Activated naive CD8-positive, alpha-beta T cell treated with anti-CD3 and anti-CD28 coated beads for 36 hours (primary cell): ENCODE data around the gene ANO6. TPM values are rescaled to one million over a fixed set of nuclear protein-coding genes. Genes with fewer than 3 reads are reported as not detected.

Experiments used
- DNase-seq: peaks from one replicate; pipeline ENCODE4 v3.0.0; 2021
- H3K27ac Mint-ChIP-seq: one replicate; pipeline ENCODE4 v1.8.0; 2022; ENCODE audit warnings: mild to moderate bottlenecking, moderate library complexity, mixed read lengths
- H3K27me3 Mint-ChIP-seq: one replicate; pipeline ENCODE4 v1.8.0; 2022; ENCODE audit warnings: mild to moderate bottlenecking, mixed read lengths
- H3K36me3 Mint-ChIP-seq: one replicate; pipeline ENCODE4 v1.8.0; 2021; ENCODE audit warnings: mild to moderate bottlenecking, mixed read lengths
- H3K4me1 Mint-ChIP-seq: one replicate; pipeline ENCODE4 v1.8.0; 2021; ENCODE audit warnings: mixed read lengths
- H3K4me3 Mint-ChIP-seq: one replicate; pipeline ENCODE4 v1.8.0; 2022; ENCODE audit warnings: mild to moderate bottlenecking, moderate library complexity, mixed read lengths
- H3K9me3 Mint-ChIP-seq: one replicate; pipeline ENCODE4 v1.8.0; 2022; ENCODE audit warnings: mixed read lengths
- total RNA-seq, 2 experiments: library from RNA; stranded (reverse); gene quantifications; one replicate each; pipeline ENCODE4 v1.2.3, GENCODE V29; 2021

ANO6 gene
- total RNA-seq, 2 experiments from 2014 or later: 12.1 to 12.6 TPM

DNA sequence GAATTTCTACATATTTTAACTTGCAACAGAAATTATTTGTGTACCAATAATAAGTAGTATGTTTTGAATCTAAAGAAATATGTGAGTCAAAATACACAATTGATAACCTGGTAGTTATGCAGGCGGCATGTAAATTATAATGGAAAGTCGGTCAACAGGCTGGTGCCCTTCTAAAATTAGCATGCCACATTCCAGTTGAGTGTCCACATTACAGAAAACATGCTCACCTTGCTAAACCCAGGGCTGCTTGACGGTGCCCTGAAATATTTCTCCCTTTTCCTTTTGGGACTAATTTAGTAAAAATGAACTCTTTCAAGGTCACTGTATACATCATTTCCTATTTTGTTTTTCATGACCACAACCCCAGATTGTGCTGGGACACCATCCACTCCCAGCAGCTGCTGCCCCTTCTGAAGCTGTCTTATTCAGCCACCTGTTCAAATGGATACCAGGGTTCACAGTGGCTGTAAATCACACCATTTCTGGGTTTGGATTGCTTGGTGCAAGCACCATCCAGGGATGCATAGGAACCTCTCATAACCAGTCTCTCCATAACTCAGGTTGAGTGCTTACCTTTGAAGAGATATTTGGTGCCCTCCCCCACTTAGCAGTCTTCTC is 110.6 kb downstream of the ANO6 start:
- H3K4me1 Mint-ChIP-seq: peaks cover 22% of the 10 kb centered on the region
- peaks cover 14% of the 10 kb centered on the region for H3K36me3 Mint-ChIP-seq
- no peaks in the 10 kb centered on the region for H3K27me3 Mint-ChIP-seq
- no peak overlapping the region for H3K4me3 Mint-ChIP-seq
- H3K9me3 Mint-ChIP-seq: no peaks in the 10 kb centered on the region
- DNase-seq: no peak
- H3K27ac Mint-ChIP-seq: no peak overlapping the region

GRCh38 chr12:45327823-45328383 is 112.0 kb downstream of the ANO6 start:
- Mint-ChIP-seq H3K27me3 (no peaks in the 10 kb centered on the region), H3K27ac (no peak overlapping the region), H3K4me3 (no peak overlapping the region), H3K4me1 (peaks cover 22% of the 10 kb centered on the region), H3K36me3 (peaks cover 11% of the 10 kb centered on the region), H3K9me3 (no peaks in the 10 kb centered on the region)
- DNase-seq: no peak

DNA sequence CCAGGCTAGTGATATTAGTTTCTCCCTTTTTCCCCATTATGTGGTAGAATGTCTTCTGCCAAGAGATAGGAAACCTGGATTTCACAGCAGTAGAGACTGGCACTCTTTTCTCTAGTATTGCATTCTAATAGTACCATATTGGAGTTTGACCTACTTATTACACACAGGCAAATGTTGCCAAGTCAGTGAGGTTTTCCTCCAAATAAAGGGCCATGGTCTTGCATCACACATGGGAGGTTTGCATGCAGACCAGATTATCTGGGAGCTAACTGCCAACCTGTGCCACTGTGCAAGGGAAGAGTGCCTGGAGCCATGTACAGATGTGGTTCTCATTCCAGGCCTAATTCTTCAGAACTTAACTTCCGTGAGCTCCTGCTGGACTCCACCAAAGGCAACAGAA is 113.3 kb downstream of the ANO6 start:
- H3K9me3 Mint-ChIP-seq: no peaks in the 10 kb centered on the region

DNA sequence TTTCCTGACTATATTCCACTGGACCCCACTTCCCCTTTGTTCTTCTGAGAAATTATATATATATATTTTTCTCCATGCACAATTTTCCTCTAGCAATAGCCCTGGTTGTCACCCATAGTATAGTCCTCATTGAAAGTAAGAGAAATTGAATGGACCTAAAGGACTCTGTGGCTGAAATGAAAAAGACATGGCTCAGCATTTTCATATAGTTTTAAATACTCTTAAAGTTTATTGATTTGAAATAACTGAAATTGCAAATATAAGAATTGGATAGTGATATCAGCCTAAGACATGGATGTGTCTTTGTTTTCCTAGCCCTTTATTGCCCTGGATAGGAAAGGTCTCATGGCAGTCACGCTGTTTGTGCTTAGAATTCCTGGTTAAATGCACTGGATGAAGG is 113.8 kb downstream of the ANO6 start:
- peaks cover 11% of the 10 kb centered on the region for H3K36me3 Mint-ChIP-seq
- DNase-seq: no peak
- no peaks in the 10 kb centered on the region for H3K27me3 Mint-ChIP-seq
- no peak overlapping the region for H3K27ac Mint-ChIP-seq
- peaks cover 15% of the 10 kb centered on the region for H3K4me1 Mint-ChIP-seq
- H3K4me3 Mint-ChIP-seq: no peak overlapping the region
- no peaks in the 10 kb centered on the region for H3K9me3 Mint-ChIP-seq

More for the DNA sequence above, 113.3 kb downstream of the ANO6 start:
- H3K27me3 Mint-ChIP-seq: no peaks in the 10 kb centered on the region
- peaks cover 19% of the 10 kb centered on the region for H3K4me1 Mint-ChIP-seq
- no peak for DNase-seq
- peaks cover 12% of the 10 kb centered on the region for H3K36me3 Mint-ChIP-seq
- H3K27ac Mint-ChIP-seq: no peak overlapping the region
- H3K4me3 Mint-ChIP-seq: no peak overlapping the region

- Mint-ChIP-seq H3K4me3 (no peak overlapping the region), H3K36me3 (peaks cover 8% of the 10 kb centered on the region), H3K27ac (no peak overlapping the region), H3K9me3 (no peaks in the 10 kb centered on the region), H3K27me3 (no peaks in the 10 kb centered on the region), H3K4me1 (peaks cover 8% of the 10 kb centered on the region)
- no peak for DNase-seq
Measured at GRCh38 chr12:45331552-45331951, 115.7 kb downstream of the ANO6 start.

GRCh38 chr12:45334396-45334795 is 118.5 kb downstream of the ANO6 start:
- Mint-ChIP-seq H3K4me1 (peaks cover 2% of the 10 kb centered on the region), H3K27ac (no peak overlapping the region), H3K4me3 (no peak overlapping the region), H3K36me3 (peaks cover 8% of the 10 kb centered on the region), H3K27me3 (no peaks in the 10 kb centered on the region), H3K9me3 (no peaks in the 10 kb centered on the region)
- DNase-seq: no peak

DNA sequence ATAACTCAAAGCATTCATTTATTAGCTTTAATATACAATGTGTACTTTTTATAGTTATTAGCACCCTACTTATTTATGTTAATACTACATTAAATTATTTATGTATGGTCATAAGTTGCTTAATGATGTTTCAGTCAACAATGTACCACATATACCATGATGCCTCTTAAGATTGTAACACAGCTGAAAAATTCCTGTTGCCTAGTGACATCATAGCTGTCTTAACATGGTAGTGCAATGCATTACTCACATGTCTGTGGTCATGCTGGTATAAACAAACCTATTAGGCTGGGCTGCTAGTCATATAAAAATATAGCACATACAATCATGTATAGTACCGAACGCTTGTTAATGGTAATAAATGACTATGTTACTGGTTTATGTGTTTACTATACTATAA is 120.4 kb downstream of the ANO6 start:
- Mint-ChIP-seq H3K27ac (no peak overlapping the region), H3K27me3 (no peaks in the 10 kb centered on the region), H3K36me3 (peaks cover 8% of the 10 kb centered on the region), H3K9me3 (no peaks in the 10 kb centered on the region), H3K4me1 (no peaks in the 10 kb centered on the region), H3K4me3 (no peak overlapping the region)
- DNase-seq: no peak

DNA sequence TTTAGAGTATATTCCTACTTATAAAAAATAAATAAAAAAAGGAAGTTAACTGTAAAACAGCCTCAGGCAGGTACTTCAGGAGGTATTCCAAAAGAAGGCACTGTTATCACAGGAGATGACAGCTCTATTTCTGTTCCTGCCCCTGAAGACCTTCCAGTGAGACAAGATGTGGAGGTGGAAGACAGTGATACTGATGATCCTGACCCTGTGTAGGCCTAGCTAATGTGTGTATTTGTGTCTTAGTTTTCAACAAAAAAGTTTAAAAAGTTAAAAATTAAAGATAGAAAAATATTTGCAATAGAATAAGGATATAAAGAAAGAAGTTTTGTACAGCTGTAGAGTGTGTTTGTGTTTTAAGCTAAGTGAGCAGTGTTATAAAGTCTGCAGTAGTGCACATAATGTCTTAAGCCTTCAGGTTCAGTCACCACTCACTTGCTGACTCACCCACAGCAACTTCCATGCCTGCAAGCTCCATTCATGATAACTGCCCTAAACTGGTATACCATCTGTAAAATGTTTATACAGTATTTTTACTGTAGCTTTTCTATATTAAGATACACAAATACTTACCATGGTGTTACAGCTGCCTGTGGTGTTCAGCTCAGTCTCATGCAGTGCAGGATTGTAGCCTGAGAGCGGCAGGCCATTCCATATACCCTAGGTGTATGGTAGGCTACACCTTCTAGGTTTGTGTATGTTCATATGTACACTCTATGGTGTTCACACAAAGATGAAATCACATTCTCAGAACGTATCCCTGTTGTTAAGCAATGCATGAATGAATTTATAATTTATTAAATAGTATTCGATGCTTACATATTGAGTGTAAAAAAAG is 121.1 kb downstream of the ANO6 start:
- no peak overlapping the region for H3K27ac Mint-ChIP-seq
- H3K27me3 Mint-ChIP-seq: no peaks in the 10 kb centered on the region
- H3K36me3 Mint-ChIP-seq: peaks cover 6% of the 10 kb centered on the region
- no peak overlapping the region for H3K4me3 Mint-ChIP-seq
- no peak for DNase-seq
- H3K4me1 Mint-ChIP-seq: no peaks in the 10 kb centered on the region
- H3K9me3 Mint-ChIP-seq: no peaks in the 10 kb centered on the region

DNA sequence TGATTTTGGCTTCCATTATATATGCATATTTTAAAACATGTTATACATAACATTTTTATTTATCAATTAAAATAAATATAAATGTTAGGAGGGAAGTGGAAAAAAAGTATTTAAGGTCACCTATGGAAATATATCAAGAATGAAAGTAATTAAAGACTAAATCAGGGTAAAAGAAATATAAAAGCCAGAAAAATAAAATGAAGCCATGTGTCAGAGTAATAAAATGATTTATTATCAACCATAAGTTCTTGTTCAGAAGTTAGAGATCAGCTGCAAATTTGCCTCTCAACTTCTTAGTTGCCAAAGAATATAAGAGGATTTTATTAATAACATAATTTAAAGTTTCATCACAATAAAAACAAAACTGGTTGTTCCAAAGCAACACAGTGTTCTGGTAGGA is 121.9 kb downstream of the ANO6 start:
- no peak for DNase-seq
- Mint-ChIP-seq H3K4me3 (no peak overlapping the region), H3K4me1 (peaks cover 3% of the 10 kb centered on the region), H3K36me3 (peaks cover 5% of the 10 kb centered on the region), H3K27ac (no peak overlapping the region), H3K9me3 (no peaks in the 10 kb centered on the region), H3K27me3 (no peaks in the 10 kb centered on the region)

DNA sequence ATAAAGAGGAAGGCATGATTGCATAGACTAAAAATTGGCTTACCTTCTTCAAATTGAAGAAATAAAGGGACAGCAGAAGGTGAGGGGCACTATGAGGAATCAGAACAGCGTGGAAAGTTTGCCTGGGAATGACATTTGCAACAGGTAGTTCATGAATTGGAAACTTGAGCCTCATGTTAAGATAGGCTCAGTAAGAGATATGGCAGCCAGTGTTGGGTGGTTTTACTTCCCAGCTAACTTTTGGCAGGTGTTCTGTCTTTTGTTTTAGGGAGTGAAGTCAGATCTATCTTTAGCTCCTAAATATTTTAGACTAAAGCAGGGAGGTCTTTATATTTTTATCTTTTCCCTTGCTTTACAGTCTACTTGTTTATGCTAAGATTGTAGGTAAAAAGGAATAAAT is 122.4 kb downstream of the ANO6 start:
- H3K4me1 Mint-ChIP-seq: peaks cover 4% of the 10 kb centered on the region
- H3K4me3 Mint-ChIP-seq: no peak overlapping the region
- no peak overlapping the region for H3K27ac Mint-ChIP-seq
- H3K36me3 Mint-ChIP-seq: peaks cover 5% of the 10 kb centered on the region
- no peaks in the 10 kb centered on the region for H3K9me3 Mint-ChIP-seq
- DNase-seq: no peak
- no peaks in the 10 kb centered on the region for H3K27me3 Mint-ChIP-seq

DNA sequence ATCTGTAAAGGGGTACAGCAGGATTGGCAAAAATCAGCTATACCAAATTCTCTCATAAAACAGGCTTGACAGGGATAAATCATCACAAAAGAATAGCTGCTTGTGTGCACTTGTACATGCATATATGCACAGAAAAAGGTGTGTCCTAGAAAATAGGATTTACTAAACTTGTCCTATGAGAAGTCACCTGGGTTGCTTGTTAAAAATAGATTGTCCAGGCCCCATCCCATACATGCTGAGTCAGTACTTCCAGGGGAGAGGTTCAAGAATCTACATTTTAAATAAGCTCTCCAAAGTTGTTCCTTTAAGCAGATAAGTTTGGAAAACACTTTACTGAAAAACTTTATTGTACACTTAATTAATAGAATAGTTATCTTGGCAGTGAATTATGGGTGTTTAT is 123.1 kb downstream of the ANO6 start:
- Mint-ChIP-seq H3K36me3 (peaks cover 2% of the 10 kb centered on the region), H3K4me1 (peaks cover 4% of the 10 kb centered on the region), H3K27ac (no peak overlapping the region), H3K9me3 (no peaks in the 10 kb centered on the region), H3K4me3 (no peak overlapping the region), H3K27me3 (no peaks in the 10 kb centered on the region)
- DNase-seq: no peak

DNA sequence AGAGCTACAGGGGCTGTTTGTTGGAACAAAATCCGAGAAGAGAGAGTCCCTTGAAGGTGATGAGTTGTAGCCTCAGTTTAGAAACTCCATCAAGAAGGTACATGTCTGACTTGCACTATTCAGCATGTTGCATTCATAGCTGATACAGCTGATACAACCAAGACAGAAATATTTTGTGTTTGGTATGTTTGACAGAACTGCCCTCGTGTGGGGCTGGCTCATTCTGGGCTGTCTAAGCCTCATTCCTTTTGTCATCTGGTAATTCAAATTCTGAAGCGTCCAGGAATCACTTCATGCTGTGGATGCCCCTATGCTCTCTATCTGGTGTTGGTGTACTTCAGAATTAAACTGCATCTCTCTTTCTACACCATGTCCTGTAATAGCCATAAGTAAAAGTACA is 126.3 kb downstream of the ANO6 start:
- H3K36me3 Mint-ChIP-seq: peaks cover 3% of the 10 kb centered on the region
- no peak for DNase-seq
- H3K4me1 Mint-ChIP-seq: peaks cover 4% of the 10 kb centered on the region
- no peaks in the 10 kb centered on the region for H3K27me3 Mint-ChIP-seq
- no peak overlapping the region for H3K27ac Mint-ChIP-seq
- H3K4me3 Mint-ChIP-seq: no peak overlapping the region
- no peaks in the 10 kb centered on the region for H3K9me3 Mint-ChIP-seq

DNA sequence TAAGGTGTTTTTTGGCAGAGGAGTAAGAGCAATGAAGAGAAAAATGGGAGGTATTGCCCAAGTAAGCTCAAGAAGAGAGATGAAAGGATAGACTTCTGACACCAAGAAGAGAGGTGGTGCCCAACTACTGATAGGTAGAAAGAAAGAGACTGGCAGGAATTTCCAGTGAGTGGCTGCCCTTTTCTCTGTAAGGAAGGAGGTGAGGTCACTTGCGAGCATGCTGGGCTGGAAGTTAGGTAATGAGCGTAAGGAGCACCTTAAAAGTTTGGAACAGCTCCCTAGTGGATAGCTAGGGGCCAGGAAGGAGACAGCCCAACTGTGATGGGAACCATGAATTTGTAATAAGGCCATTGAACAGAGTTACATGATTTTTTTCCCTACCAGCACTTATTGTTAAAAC is 127.0 kb downstream of the ANO6 start:
- Mint-ChIP-seq H3K4me3 (no peak overlapping the region), H3K27me3 (no peaks in the 10 kb centered on the region), H3K27ac (no peak overlapping the region), H3K4me1 (peaks cover 4% of the 10 kb centered on the region), H3K9me3 (no peaks in the 10 kb centered on the region), H3K36me3 (peaks cover 4% of the 10 kb centered on the region)
- DNase-seq: no peak

DNA sequence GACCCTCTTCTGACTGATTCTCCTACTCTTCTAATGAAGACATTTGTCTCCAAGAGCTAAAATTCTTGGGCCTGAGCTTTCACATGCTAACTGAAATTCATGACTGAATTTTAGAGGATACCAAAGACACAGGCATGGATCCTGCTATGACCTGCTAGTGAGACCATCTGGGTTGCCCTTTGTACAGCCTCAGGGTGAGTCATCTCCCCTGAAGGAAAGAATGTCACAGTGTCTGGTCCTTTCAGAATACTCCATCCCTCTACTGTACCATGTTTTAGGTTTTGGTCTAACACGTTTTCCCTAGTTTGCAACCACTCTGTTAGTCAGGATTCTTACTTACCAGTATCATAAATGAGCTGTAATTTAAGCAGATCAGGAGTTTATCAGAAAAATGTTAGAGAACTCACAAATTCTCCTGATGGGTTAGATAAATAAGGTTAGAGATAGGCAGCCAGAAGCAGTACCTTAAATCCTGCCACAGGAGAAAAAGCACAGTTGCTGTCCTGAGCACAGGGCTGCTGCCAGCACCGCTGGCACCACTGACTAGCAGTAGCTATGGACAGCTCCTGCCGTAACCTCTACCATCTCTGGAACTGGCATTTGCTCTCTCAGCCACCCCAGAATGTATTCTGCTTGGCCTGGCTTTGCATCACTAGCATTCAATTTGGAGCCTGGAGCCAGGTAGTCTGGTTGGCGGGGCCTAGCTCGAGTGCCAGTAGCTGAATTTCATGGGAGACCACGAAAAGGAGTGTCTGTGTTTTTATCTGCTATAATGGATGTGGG is 127.6 kb downstream of the ANO6 start:
- H3K4me3 Mint-ChIP-seq: no peak overlapping the region
- H3K9me3 Mint-ChIP-seq: no peaks in the 10 kb centered on the region
- no peak for DNase-seq
- H3K4me1 Mint-ChIP-seq: peaks cover 4% of the 10 kb centered on the region
- H3K36me3 Mint-ChIP-seq: peaks cover 10% of the 10 kb centered on the region
- no peak overlapping the region for H3K27ac Mint-ChIP-seq
- H3K27me3 Mint-ChIP-seq: no peaks in the 10 kb centered on the region

DNA sequence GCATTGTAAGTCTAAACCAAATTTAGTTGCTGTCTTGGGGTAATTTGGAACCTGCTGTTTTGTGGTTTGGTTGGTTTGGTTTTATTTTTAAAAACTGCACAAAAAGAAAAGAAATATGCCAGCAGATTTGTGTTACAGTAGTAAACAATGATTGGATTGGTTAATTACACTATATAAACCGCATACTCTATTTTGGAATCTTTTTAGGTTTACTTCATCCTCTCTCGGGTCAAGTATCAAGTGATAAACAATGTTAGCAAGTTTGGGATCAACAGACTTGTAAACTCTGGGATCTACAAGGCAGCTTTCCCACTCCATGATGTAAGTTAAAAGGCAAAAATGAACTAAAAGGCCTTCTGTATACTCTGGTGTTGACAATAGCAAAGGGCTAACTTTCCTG is 132.4 kb downstream of the ANO6 start:
- H3K27ac Mint-ChIP-seq: no peak overlapping the region
- no peak overlapping the region for H3K4me3 Mint-ChIP-seq
- no peaks in the 10 kb centered on the region for H3K27me3 Mint-ChIP-seq
- H3K36me3 Mint-ChIP-seq: peaks cover 40% of the 10 kb centered on the region
- DNase-seq: no peak
- no peaks in the 10 kb centered on the region for H3K9me3 Mint-ChIP-seq
- no peaks in the 10 kb centered on the region for H3K4me1 Mint-ChIP-seq
